Measurements from ENCODE around the gene DAB2IP.

DAB2IP gene

DNA sequence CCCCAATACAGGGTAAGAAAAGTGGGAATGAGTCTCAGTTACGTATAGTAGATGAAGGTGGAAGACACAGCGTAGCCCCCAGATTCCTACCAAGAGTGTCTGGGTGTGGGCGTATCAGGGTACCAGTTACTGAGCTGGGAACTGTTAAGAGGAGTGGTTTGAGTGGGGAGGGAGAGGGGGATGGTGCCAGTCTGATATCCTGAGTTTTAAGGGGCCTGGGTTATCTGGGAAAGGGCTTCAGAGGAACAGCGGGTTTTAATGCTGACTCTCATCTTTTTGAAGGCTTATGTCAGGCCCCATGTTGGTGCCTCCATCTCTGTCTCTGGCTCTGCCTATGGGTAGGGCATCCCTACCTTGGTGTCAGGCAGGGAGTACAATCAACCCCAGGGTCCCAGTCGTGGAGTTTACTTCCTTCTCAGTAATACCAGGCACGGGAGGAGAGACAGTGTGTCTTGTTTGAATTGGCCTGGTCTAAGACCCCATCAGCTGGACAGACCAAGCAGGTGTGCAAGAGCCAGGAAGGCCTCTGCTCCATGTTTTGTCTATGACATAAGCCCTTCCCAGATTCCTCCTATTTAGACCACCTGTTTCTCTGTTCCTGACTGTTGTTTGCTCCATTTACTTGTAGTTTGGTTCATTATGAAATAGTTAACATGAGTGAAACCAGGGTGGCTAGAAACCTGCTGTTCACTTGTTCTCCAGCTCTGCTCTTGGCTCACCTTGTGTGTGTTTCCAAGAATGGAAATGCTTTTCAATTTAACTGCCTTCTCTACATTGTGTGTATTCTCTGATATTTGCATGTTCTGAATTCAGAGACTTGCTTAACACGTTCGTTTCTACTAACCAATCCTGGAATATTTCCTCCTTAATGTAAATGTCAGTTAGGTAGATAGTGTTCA, 125.6 kb downstream of the DAB2IP start:
- ChIA-PET POLR2A (ENCODE audit: low non-redundant PET) (no interaction called here), CTCF (no interaction called here)
- DNase-seq (ENCODE audit: low spot score) = no peak
- no peak overlapping the region for H3K27ac ChIP-seq
- TF ChIP-seq, protein P1, sequence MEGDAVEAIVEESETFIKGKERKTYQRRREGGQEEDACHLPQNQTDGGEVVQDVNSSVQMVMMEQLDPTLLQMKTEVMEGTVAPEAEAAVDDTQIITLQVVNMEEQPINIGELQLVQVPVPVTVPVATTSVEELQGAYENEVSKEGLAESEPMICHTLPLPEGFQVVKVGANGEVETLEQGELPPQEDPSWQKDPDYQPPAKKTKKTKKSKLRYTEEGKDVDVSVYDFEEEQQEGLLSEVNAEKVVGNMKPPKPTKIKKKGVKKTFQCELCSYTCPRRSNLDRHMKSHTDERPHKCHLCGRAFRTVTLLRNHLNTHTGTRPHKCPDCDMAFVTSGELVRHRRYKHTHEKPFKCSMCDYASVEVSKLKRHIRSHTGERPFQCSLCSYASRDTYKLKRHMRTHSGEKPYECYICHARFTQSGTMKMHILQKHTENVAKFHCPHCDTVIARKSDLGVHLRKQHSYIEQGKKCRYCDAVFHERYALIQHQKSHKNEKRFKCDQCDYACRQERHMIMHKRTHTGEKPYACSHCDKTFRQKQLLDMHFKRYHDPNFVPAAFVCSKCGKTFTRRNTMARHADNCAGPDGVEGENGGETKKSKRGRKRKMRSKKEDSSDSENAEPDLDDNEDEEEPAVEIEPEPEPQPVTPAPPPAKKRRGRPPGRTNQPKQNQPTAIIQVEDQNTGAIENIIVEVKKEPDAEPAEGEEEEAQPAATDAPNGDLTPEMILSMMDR (conservative IDR thresholded peaks at IDR 0.05; ENCODE audit: low read depth) = no peak

DNA sequence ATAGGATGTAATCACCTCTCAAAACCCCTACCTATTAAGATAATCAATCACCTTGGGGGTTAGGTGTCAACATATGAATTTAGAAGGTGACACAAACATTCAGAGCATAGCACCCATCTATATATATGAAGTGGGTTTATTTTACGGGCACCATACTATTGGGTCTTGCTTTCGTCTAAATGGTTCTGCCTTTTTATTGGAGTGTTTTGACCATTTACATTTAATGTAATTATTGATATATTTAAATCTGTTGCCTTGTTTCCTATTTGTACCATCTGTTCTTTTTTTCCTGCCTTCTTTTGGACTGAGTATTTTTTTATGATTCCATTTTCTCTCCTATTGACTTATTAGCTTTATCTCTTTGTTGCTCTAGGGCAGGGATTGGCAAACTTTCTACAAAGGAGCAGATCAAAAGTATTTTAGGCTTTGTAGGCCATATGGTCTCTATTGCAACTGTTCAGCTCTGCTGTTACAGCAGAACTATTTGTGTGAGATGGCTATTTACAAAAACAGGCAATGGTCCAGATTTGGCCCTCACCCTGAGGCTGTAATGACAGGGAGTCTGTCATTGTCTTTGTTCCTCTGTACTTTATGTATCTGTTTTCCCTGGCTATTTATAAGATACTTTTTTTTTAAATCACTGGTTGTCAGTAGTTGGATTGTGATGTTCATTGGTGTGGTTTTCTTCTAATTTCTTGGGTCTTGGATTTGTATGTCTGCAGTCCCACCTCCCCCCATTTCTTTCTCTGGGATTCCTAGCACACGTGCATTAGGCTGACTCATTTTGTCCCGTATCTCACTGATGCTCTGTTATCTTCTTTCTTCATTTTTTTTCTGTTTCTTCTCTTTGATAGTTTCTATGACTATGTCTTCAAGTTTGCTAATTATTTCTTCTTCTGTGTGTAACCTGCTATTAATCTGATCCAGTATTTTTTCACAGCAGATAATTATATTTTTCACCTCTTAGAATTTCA, 127.1 kb downstream of the DAB2IP start:
- CTCF ChIA-PET = no interaction called here
- POLR2A ChIA-PET (ENCODE audit: low non-redundant PET) = no interaction called here
- H3K27ac ChIP-seq = no peak overlapping the region
- TF ChIP-seq, protein P1 (conservative IDR thresholded peaks at IDR 0.05; ENCODE audit: low read depth) = no peak
- DNase-seq (ENCODE audit: low spot score) = no peak

DNA sequence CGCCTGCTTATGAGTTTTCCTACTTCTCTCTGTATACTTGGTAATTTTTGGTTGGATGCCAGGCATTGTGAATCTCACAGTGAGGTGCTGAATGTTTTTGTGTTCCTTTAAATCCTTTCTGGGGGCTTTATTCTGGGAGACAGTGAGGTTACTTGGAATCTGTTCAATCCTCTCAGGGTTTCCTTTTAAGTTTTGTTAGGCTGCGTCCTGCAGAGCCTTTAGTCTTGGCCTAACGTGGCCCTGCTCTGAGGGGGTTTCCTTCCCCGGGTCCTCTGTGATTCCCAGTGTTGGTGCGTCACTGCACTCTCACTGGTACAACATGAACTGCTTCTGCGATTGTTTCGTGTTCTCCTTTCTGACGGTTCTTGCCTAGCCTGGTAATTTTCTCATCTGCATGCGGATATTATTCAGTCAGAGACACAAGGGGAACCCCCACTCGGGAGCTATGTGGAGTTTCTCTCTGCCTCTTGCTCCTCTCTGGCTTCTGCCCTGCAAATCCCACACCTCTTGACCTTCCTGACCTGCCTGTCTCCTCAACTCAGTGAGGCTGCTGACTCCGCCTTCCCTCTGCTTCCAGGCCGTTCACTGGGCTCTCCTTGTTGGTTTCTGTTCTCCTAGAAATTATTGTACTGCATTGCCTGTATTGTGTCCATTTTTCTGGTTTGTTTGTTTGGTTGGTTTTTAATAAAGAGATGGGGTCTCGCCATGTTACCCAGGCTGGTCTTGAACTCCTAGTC, 128.1 kb downstream of the DAB2IP start:
- no peak for DNase-seq (ENCODE audit: low spot score)
- CTCF ChIA-PET = no interaction called here
- TF ChIP-seq, protein P1 (conservative IDR thresholded peaks at IDR 0.05; ENCODE audit: low read depth) = no peak
- POLR2A ChIA-PET (ENCODE audit: low non-redundant PET) = no interaction called here
- H3K27ac ChIP-seq = no peak overlapping the region

DNA sequence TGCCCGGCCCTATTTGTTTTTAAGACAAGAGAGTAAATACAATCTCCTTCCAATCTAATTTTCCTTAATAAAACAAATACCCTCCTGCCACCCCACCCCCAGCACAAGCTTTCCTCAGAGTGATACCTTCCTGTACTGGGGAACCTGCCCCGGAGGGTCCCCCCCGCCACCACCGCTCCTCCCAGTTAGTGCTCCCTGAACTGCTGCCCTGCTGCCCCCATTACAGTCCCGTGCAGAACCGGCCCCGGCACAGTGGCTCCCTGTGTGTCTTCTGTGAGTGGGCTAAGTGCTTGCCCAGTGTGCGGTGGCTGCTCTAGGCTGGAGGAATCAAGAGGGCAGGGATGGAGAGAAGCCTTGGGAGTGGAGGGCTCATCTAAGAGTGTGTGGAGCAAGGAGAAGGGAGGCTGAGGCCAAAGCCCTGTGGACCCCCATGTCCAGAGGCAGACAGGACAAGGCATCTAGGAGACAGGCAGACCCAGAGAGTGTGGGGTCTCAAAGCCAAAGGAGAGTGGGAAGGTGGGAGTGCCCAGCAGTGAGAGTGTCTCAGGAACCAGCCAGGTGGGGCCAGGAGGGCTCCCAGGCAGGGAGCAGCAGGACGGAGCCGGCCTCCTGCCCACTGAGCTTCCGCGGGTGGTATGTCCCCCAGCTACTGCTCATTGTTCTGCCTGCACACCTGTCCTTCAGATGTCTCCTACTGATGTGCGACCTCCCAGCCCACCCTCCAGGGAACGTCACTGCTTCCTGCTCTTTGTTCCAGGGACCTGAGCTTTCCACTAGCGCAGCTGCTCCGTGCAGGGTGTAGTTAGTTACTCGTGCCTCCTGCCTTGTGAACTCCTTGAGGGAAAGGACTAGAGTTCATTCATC, 129.0 kb downstream of the DAB2IP start:
- ChIA-PET POLR2A (ENCODE audit: low non-redundant PET) (no interaction called here), CTCF (no interaction called here)
- TF ChIP-seq, protein P1 (conservative IDR thresholded peaks at IDR 0.05; ENCODE audit: low read depth) = no peak
- DNase-seq (ENCODE audit: low spot score) = no peak
- H3K27ac ChIP-seq = no peak overlapping the region

DNA sequence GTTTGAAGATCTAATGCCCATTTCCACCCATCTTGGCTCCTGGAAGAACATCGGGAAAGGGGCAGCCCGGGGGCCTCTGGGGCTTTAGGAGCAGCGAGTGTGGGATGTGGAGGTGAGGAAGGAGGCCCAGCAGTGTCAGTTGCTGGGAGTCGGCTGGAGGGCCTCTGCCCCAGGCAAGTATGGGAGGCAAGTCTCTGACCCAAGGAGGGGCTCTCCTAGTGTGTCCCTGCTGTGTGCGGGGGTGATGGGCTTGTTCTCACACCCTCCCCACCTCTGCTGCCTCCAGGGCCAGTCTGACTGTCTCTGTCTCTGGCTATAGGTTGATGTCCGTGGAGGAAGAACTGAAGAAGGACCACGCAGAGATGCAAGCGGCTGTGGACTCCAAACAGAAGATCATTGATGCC, 129.7 kb downstream of the DAB2IP start:
- no peak for DNase-seq (ENCODE audit: low spot score)
- ChIA-PET POLR2A (ENCODE audit: low non-redundant PET) (no interaction called here), CTCF (no interaction called here)
- H3K27ac ChIP-seq = no peak overlapping the region
- TF ChIP-seq, protein P1 (conservative IDR thresholded peaks at IDR 0.05; ENCODE audit: low read depth) = no peak

All from RWPE1 (cell line).